GM12878 (cell line): ENCODE data around the gene SUGP2. TPM values are rescaled to one million over a fixed set of nuclear protein-coding genes. Genes with fewer than 3 reads are reported as not detected.

Experiments used
- ATAC-seq: fragments of 200-7000 bp; cut with Tn5 transposase; 3 replicates; pipeline ENCODE4 v1.9.1; 2020; ENCODE audit warnings: mild to moderate bottlenecking, moderate library complexity
- BruUV-seq: library from RNA; stranded (reverse); fragments of 400-500 nt; replicated peaks from 2 replicates; lab custom pipeline; 2021; lab: Mats Ljungman, UMichigan
- CTCF ChIA-PET: fragments of 300-600 bp; sonication (Branson Sonifier 250); formaldehyde crosslinking; extraction: SDS; loops from one replicate; lab custom pipeline; 2021; ENCODE audit warnings: inconsistent platforms; lab: Yijun Ruan, JAX
- POLR2A ChIA-PET: fragments of 350-600 bp; formaldehyde crosslinking; extraction: SDS; loops from one replicate; lab custom pipeline; 2021; ENCODE audit warnings: inconsistent platforms; lab: Charles Lee
- RAD21 ChIA-PET: fragments of 300-600 bp; sonication (Branson Sonifier 250); formaldehyde crosslinking; loops from one replicate; lab custom pipeline; 2023; ENCODE audit warnings: antibody characterized with exemption; ENCODE audit not compliant: unreplicated experiment; lab: Charles Lee
- SMC1A ChIA-PET: fragments of 300-600 bp; sonication (Branson Sonifier 250); formaldehyde crosslinking; loops from one replicate; lab custom pipeline; 2023; ENCODE audit not compliant: unreplicated experiment, uncharacterized antibody; lab: Charles Lee
- DNase-seq: peaks from one replicate; pipeline ENCODE4 v3.0.0-alpha.2; 2011; ENCODE audit warnings: low read depth, low spot score
- FAIRE-seq: peaks from 3 replicates; lab custom pipeline; 2011; peaks lifted over from hg19 to GRCh38; lab: Jason Lieb, UNC
- H2AFZ ChIP-seq: 2 replicates; pipeline ENCODE4 v1.6.0; 2011; ENCODE audit warnings: low read depth, low read length, control low read depth; ENCODE audit not compliant: control insufficient read depth
- H3K27ac ChIP-seq: 2 replicates; pipeline ENCODE4 v1.5.1; 2011; ENCODE audit warnings: control low read depth; ENCODE audit not compliant: control insufficient read depth, insufficient read depth
- H3K27me3 ChIP-seq, 2 experiments: replicated peaks in 1 of 2; 2 replicates each; pipeline versions ENCODE4 v1.6.0 to v1.6.1; 2011; ENCODE audit warnings: low read length in 1 of 2; ENCODE audit not compliant: control insufficient read depth in 2 of 2, insufficient read depth in 2 of 2
- H3K36me3 ChIP-seq, 2 experiments: 2 replicates each; pipeline ENCODE4 v1.5.1; 2011; ENCODE audit warnings: low read length in 1 of 2; ENCODE audit not compliant: control insufficient read depth in 2 of 2, insufficient read depth in 2 of 2
- H3K4me1 ChIP-seq: 2 replicates; pipeline ENCODE4 v1.6.1; 2011; ENCODE audit warnings: mild to moderate bottlenecking, low read length, moderate library complexity, mixed read lengths; ENCODE audit not compliant: control insufficient read depth, insufficient read depth
- H3K4me2 ChIP-seq: 2 replicates; pipeline ENCODE4 v1.6.0; 2011; ENCODE audit warnings: control low read depth; ENCODE audit not compliant: control insufficient read depth, insufficient read depth
- H3K4me3 ChIP-seq: fragments of 200-600 bp; sonication (generic); 2 replicates; pipeline ENCODE4 v1.5.1; 2016
- H3K79me2 ChIP-seq: 2 replicates; pipeline ENCODE4 v1.6.0; 2011; ENCODE audit warnings: low read length; ENCODE audit not compliant: control insufficient read depth, insufficient read depth
- H3K9ac ChIP-seq: 2 replicates; pipeline ENCODE4 v1.8.0; 2011; ENCODE audit warnings: low read length, control low read depth, mixed read lengths; ENCODE audit not compliant: control insufficient read depth, insufficient read depth
- H3K9me3 ChIP-seq: replicated peaks from 3 replicates; pipeline ENCODE4 v1.5.1; 2011; ENCODE audit warnings: mild to moderate bottlenecking, low read length; ENCODE audit not compliant: control insufficient read depth, insufficient read depth
- H4K20me1 ChIP-seq: 2 replicates; pipeline ENCODE4 v1.6.0; 2011; ENCODE audit not compliant: control insufficient read depth, insufficient read depth
- EGR1 ChIP-seq, 2 experiments: IDR thresholded peaks; 1 replicate in 1 of 2; 2 replicates in 1 of 2; pipeline ENCODE4 v1.6.1; 2011 to 2012; ENCODE audit warnings: low read depth in 2 of 2, low read length in 2 of 2, borderline replicate concordance in 1 of 2, mild to moderate bottlenecking in 1 of 2, moderate library complexity in 1 of 2
- LARP7 ChIP-seq: fragments of 450-650 bp; IDR thresholded peaks from 2 replicates; pipeline ENCODE4 v1.6.1; 2017; ENCODE audit warnings: mild to moderate bottlenecking
- REST ChIP-seq: IDR thresholded peaks from 2 replicates; pipeline ENCODE4 v1.6.1; 2012; ENCODE audit warnings: mild to moderate bottlenecking, low read depth, low read length
- SMC3 ChIP-seq: IDR thresholded peaks from 2 replicates; pipeline ENCODE4 v1.6.1; 2011; ENCODE audit warnings: low read length, improper control_type of control experiment, borderline replicate concordance
- TBL1XR1 ChIP-seq: IDR thresholded peaks from 2 replicates; pipeline ENCODE4 v1.6.1; 2012; ENCODE audit warnings: low read depth, low read length, improper control_type of control experiment
- WGBS: methylation state at CpG from one replicate; pipeline ENCODE4 v1.1.6; 2016; ENCODE audit warnings: low lambda C conversion rate; ENCODE audit not compliant: insufficient replicate concordance, insufficient coverage; ENCODE audit errors: missing lambda C conversion rate; 5-methylcytosine and 5-hydroxymethylcytosine counted together
- in situ Hi-C: fragments of 300-500 bp; cut with MboI; formaldehyde crosslinking; loops from 9 replicates; pipeline ENCODE4 v1.14.3; 2018; ENCODE audit warnings: mixed read lengths
- intact Hi-C: fragments of 100-400 bp; cut with micrococcal nuclease; formaldehyde crosslinking; loops from one replicate; pipeline ENCODE4 v1.14.2; 2022; ENCODE audit not compliant: unreplicated experiment
- polyA plus RNA-seq, 11 experiments: library from polyadenylated mRNA; depleted of rRNA in 4 of 11; unstranded in 6 of 11; stranded (reverse) in 5 of 11; fragments of >200 nt; fragmentation: Nextera tagmentation in 4 of 11; fragmentation: Illumina TruSeq in 1 of 11; extraction: Ambion mirVana in 4 of 11; extraction: Trizol in 1 of 11; gene quantifications; 1 replicate in 1 of 11; 2 replicates in 10 of 11; pipeline versions ENCODE4 v1.2.1 to v1.2.3, GENCODE V29; 2011 to 2016; ENCODE audit warnings: inconsistent platforms in 2 of 11, missing spikeins in 2 of 11, low read depth in 1 of 11
- total RNA-seq, 4 experiments: library from RNA; depleted of rRNA in 3 of 4; stranded (reverse); fragments of >200 nt in 3 of 4; fragmentation: Illumina TruSeq in 1 of 4; extraction: Trizol in 1 of 4; gene quantifications; 2 replicates each; pipeline versions ENCODE4 v1.2.1 to v1.2.3, GENCODE V29; 2013 to 2021

Gene SUGP2
- total and polyA plus RNA-seq, 10 of the 15 experiments (the other 5 are each of a cell fraction or from before 2014, with no cell fraction given) = 15.0 to 120 (median 57.2) TPM

GRCh38 chr19:18989316-18989715 is 44.0 kb downstream of the SUGP2 start:
- no peak for TF ChIP-seq LARP7
- no peak for TF ChIP-seq REST
- TF ChIP-seq SMC3 = no peak
- TF ChIP-seq EGR1 (IDR thresholded peaks at IDR 0.05; ENCODE audit: borderline replicate concordance in 1 of 2, low read depth in 2 of 2, low read length in 2 of 2) = no peak
- no peak for TF ChIP-seq TBL1XR1
- H2AFZ ChIP-seq = no peak overlapping the region
- H3K9ac ChIP-seq = no peak overlapping the region
- peaks cover 12 to 15% of the 10 kb centered on the region in 2 experiments for H3K36me3 ChIP-seq
- intact Hi-C loops = no loop called here
- H3K4me3 ChIP-seq = no peak overlapping the region
- H4K20me1 ChIP-seq = no peaks in the 10 kb centered on the region
- in situ Hi-C loops = no loop called here
- no peak for FAIRE-seq
- no peak for DNase-seq
- ChIA-PET CTCF (no interaction called here), SMC1A (no interaction called here), RAD21 (no interaction called here), POLR2A (no interaction called here)
- no peak overlapping the region for H3K4me2 ChIP-seq
- no peaks in the 10 kb centered on the region for H3K4me1 ChIP-seq
- H3K27me3 ChIP-seq = peaks cover 0 to 4% of the 10 kb centered on the region in 2 experiments; a peak in 2 of 4 replicates
- no peak for ATAC-seq
- no TSS peak for BruUV-seq
- H3K27ac ChIP-seq = no peak overlapping the region
- WGBS = 87% methylated on average over 10 of the region's 10 CpGs
- H3K9me3 ChIP-seq = no peaks in the 10 kb centered on the region
- H3K79me2 ChIP-seq = no peaks in the 10 kb centered on the region
